SK-N-SH (cell line): ENCODE results near the gene ESD. TPM values are rescaled to one million over a fixed set of nuclear protein-coding genes. Genes with fewer than 3 reads are reported as not detected.

ENCODE experiments used
- CTCF ChIA-PET: fragments of 300-600, 350-600 bp; formaldehyde crosslinking; extraction: SDS; loops from one replicate; lab custom pipeline; 2021; lab: Yijun Ruan, JAX
- POLR2A ChIA-PET: fragments of 350-600 bp; sonication (Branson Sonifier 250); formaldehyde crosslinking; extraction: SDS; loops from one replicate; lab custom pipeline; 2020; ENCODE audit warnings: antibody characterized with exemption, inconsistent platforms; lab: Yijun Ruan, JAX
- DNase-seq: peaks from one replicate; pipeline ENCODE4 v3.0.0; 2012
- H2AFZ ChIP-seq: fragments of 200-600 bp; sonication (generic); 2 replicates; pipeline ENCODE4 v1.8.1; 2016; ENCODE audit warnings: antibody characterized with exemption, mild to moderate bottlenecking, low read depth
- H3F3A ChIP-seq: fragments of 200-600 bp; sonication (generic); replicated peaks from 2 replicates; pipeline ENCODE3; 2016; ENCODE audit warnings: antibody characterized with exemption, mild to moderate bottlenecking; ENCODE audit not compliant: insufficient read depth
- H3K27ac ChIP-seq, 2 experiments: fragments of 200-500 bp in 1 of 2; fragments of 200-600 bp in 1 of 2; sonication (Bioruptor generic) in 1 of 2; sonication (generic), shearing (Covaris generic) in 1 of 2; 2 replicates each; pipeline versions ENCODE4 v1.5.1 to v1.6.1; 2014 to 2016; ENCODE audit warnings: low read depth in 2 of 2, inconsistent platforms in 1 of 2, low read length in 1 of 2, mild to moderate bottlenecking in 1 of 2, mixed read lengths in 1 of 2
- H3K27me3 ChIP-seq: fragments of 200-600 bp; sonication (generic), shearing (Covaris generic); 2 replicates; pipeline ENCODE4 v1.6.1; 2016; ENCODE audit warnings: mixed run types; ENCODE audit not compliant: insufficient read depth
- H3K36me3 ChIP-seq, 2 experiments: fragments of 200-500 bp in 1 of 2; fragments of 200-600 bp in 1 of 2; sonication (Bioruptor generic) in 1 of 2; sonication (generic) in 1 of 2; replicated peaks in 1 of 2; 2 replicates each; pipeline versions ENCODE3 to v1.5.1; 2014 to 2016; ENCODE audit warnings: low read length in 1 of 2, mild to moderate bottlenecking in 1 of 2; ENCODE audit not compliant: insufficient read depth in 2 of 2, control insufficient read depth in 1 of 2
- H3K4me1 ChIP-seq, 2 experiments: fragments of 200-500 bp in 1 of 2; fragments of 200-600 bp in 1 of 2; sonication (Bioruptor generic) in 1 of 2; sonication (generic), shearing (Covaris generic) in 1 of 2; 2 replicates each; pipeline versions ENCODE4 v1.5.1 to v1.6.1; 2014 to 2016; ENCODE audit warnings: low read depth in 1 of 2, low read length in 1 of 2, mixed run types in 1 of 2; ENCODE audit not compliant: insufficient read depth in 2 of 2, control insufficient read depth in 1 of 2
- H3K4me2 ChIP-seq: fragments of 200-600 bp; sonication (generic), shearing (Covaris generic); 2 replicates; pipeline ENCODE4 v1.6.1; 2017; ENCODE audit warnings: mixed run types
- H3K4me3 ChIP-seq, 2 experiments: fragments of 200-500 bp in 1 of 2; fragments of 200-600 bp in 1 of 2; sonication (Bioruptor generic) in 1 of 2; sonication (generic), shearing (Covaris generic) in 1 of 2; 2 replicates each; pipeline versions ENCODE4 v1.5.1 to v1.8.1; 2014 to 2016; ENCODE audit warnings: low read depth in 2 of 2, inconsistent platforms in 1 of 2, low read length in 1 of 2, mild to moderate bottlenecking in 1 of 2, mixed read lengths in 1 of 2, moderate library complexity in 1 of 2
- H3K79me2 ChIP-seq: fragments of 200-600 bp; sonication (generic); 2 replicates; pipeline ENCODE4 v1.8.1; 2017; ENCODE audit warnings: mild to moderate bottlenecking; ENCODE audit not compliant: insufficient read depth
- H3K9ac ChIP-seq: fragments of 200-600 bp; sonication (generic); 2 replicates; pipeline ENCODE4 v1.6.1; 2017; ENCODE audit warnings: mixed run types
- H3K9me2 ChIP-seq: fragments of 200-600 bp; sonication (generic); 2 replicates; pipeline ENCODE4 v1.6.1; 2017; ENCODE audit warnings: mixed run types
- H3K9me3 ChIP-seq: fragments of 200-600 bp; sonication (generic); 2 replicates; pipeline ENCODE4 v1.6.1; 2017; ENCODE audit warnings: mixed run types, mild to moderate bottlenecking, moderate library complexity
- H4K20me1 ChIP-seq: fragments of 200-600 bp; sonication (generic); 2 replicates; pipeline ENCODE4 v1.6.1; 2017; ENCODE audit warnings: mild to moderate bottlenecking, mixed run types; ENCODE audit not compliant: insufficient read depth
- CTCF ChIP-seq: fragments of 200-600 bp; sonication (generic); IDR thresholded peaks from 2 replicates; pipeline ENCODE4 v1.6.1; 2017; ENCODE audit warnings: antibody characterized with exemption, mild to moderate bottlenecking, moderate library complexity
- EP300 ChIP-seq, 2 experiments: IDR thresholded peaks; 2 replicates each; pipeline versions ENCODE4 v1.4.0 to v1.6.1; 2012; ENCODE audit warnings: borderline replicate concordance in 1 of 2, low read depth in 1 of 2, low read length in 1 of 2
- FOSL2 ChIP-seq: IDR thresholded peaks from 2 replicates; pipeline ENCODE4 v1.4.0; 2012; ENCODE audit warnings: low read depth, mild to moderate bottlenecking, moderate library complexity, borderline replicate concordance
- JUND ChIP-seq: IDR thresholded peaks from 2 replicates; pipeline ENCODE4 v1.4.0; 2012
- NFIC ChIP-seq: IDR thresholded peaks from 2 replicates; pipeline ENCODE4 v1.4.0; 2012; ENCODE audit warnings: borderline replicate concordance
- PBX3 ChIP-seq: IDR thresholded peaks from 2 replicates; pipeline ENCODE4; 2012
- POLR2AphosphoS5 ChIP-seq: IDR thresholded peaks from 2 replicates; pipeline ENCODE4 v1.6.1; 2012; ENCODE audit warnings: low read depth, low read length
- RAD21 ChIP-seq: IDR thresholded peaks from 2 replicates; pipeline ENCODE4 v1.6.1; 2012; ENCODE audit warnings: mild to moderate bottlenecking, low read length
- RCOR1 ChIP-seq: fragments of 150-350 bp; IDR thresholded peaks from 2 replicates; pipeline ENCODE4 v1.6.1; 2017; ENCODE audit warnings: antibody characterized with exemption, low read length
- RFX5 ChIP-seq: IDR thresholded peaks from 2 replicates; pipeline ENCODE4 v1.6.1; 2012; ENCODE audit warnings: mild to moderate bottlenecking, improper control_type of control experiment, low read length
- SMC3 ChIP-seq: IDR thresholded peaks from 2 replicates; pipeline ENCODE4 v1.6.1; 2012; ENCODE audit warnings: low read depth, low read length, improper control_type of control experiment
- TAF1 ChIP-seq: IDR thresholded peaks from 2 replicates; pipeline ENCODE4 v1.6.1; 2012; ENCODE audit warnings: low read depth, mild to moderate bottlenecking, low read length, moderate library complexity, borderline replicate concordance
- USF1 ChIP-seq: IDR thresholded peaks from 2 replicates; pipeline ENCODE4 v1.4.0; 2012; ENCODE audit warnings: low read depth, borderline replicate concordance
- USF2 ChIP-seq: fragments of 150-350 bp; IDR thresholded peaks from 2 replicates; pipeline ENCODE4 v1.6.1; 2017; ENCODE audit warnings: antibody characterized with exemption, low read length, low read depth, borderline replicate concordance
- ZBTB33 ChIP-seq: IDR thresholded peaks from 2 replicates; pipeline ENCODE4 v1.4.0; 2012; ENCODE audit warnings: low read depth, borderline replicate concordance
- WGBS: methylation state at CpG from one replicate; pipeline ENCODE4 v1.1.6; 2017; ENCODE audit warnings: low lambda C conversion rate; 5-methylcytosine and 5-hydroxymethylcytosine counted together
- polyA plus RNA-seq, 3 experiments: library from polyadenylated mRNA; depleted of rRNA; stranded (reverse); fragments of >200 nt; gene quantifications; 2 replicates each; pipeline ENCODE4 v1.2.3, GENCODE V29; 2012

The ESD gene
- polyA plus RNA-seq, 1 of the 3 experiments (the other 2 are of a cell fraction) = 80.9 TPM

- Histone ChIP-seq H3K36me3 (no peaks in the 10 kb centered on the region), H4K20me1 (no peaks in the 10 kb centered on the region), H3K27me3 (no peaks in the 10 kb centered on the region), H3K27ac (no peak overlapping the region), H3K4me2 (no peak overlapping the region), H3K4me1 (no peaks in the 10 kb centered on the region), H2AFZ (no peak overlapping the region), H3F3A (no peaks in the 10 kb centered on the region), H3K79me2 (no peaks in the 10 kb centered on the region), H3K9me2 (no peaks in the 10 kb centered on the region), H3K9me3 (no peaks in the 10 kb centered on the region), H3K4me3 (no peak overlapping the region; a peak in 1 of 4 replicates), H3K9ac (no peak overlapping the region)
- ChIA-PET CTCF (interaction anchor here (0.6 to 2.3 kb wide), 35 partner anchors 8 to 1207 kb away, joined by 3 to 30 read pairs (median 4); no protein-coding TSS in a partner anchor), POLR2A (no interaction called here)
- DNase-seq = peak; percentile 33
- WGBS = 2% methylated on average over 5 of the region's 5 CpGs
- TF ChIP-seq RAD21 (peak; percentile 94), SMC3 (peak; percentile 79), CTCF (peak; percentile 95), USF1 (no peak), EP300 (IDR thresholded peaks at IDR 0.05; ENCODE audit: borderline replicate concordance in 1 of 2, low read depth in 1 of 2, low read length in 1 of 2) (no peak), PBX3 (no peak), RFX5 (no peak), USF2 (no peak)
These were observed 34.7 kb upstream of the ESD start for GRCh38 chr13:46831588-46832194.

- ChIA-PET POLR2A (no interaction called here), CTCF (interaction anchor here (0.7 to 2.3 kb wide), 15 partner anchors 9 to 1137 kb away, joined by 3 to 30 read pairs (median 4); no protein-coding TSS in a partner anchor)
- no peak overlapping the region for H3K9ac ChIP-seq
- no peaks in the 10 kb centered on the region for H3K36me3 ChIP-seq
- H3K4me1 ChIP-seq = no peaks in the 10 kb centered on the region
- H3K9me2 ChIP-seq = no peaks in the 10 kb centered on the region
- no peaks in the 10 kb centered on the region for H3K79me2 ChIP-seq
- H3K4me2 ChIP-seq = no peak overlapping the region
- no peaks in the 10 kb centered on the region for H4K20me1 ChIP-seq
- no peak for DNase-seq
- no peaks in the 10 kb centered on the region for H3K27me3 ChIP-seq
- H2AFZ ChIP-seq = no peak overlapping the region
- no peak overlapping the region for H3K27ac ChIP-seq
- no peaks in the 10 kb centered on the region for H3K9me3 ChIP-seq
- no peaks in the 10 kb centered on the region for H3F3A ChIP-seq
- H3K4me3 ChIP-seq = no peak overlapping the region
- no peak for TF ChIP-seq FOSL2
- TF ChIP-seq CTCF = no peak
- TF ChIP-seq TAF1 = no peak
- TF ChIP-seq NFIC = no peak
- TF ChIP-seq RCOR1 = no peak
- TF ChIP-seq USF2 = no peak
- no peak for TF ChIP-seq POLR2AphosphoS5
- no peak for TF ChIP-seq ZBTB33
- no peak for TF ChIP-seq JUND
These were observed 33.5 kb upstream of the ESD start for GRCh38 chr13:46830405-46831005.
